Vagina (tissue), 2 donors: ENCODE data around the gene PDK2.

ENCODE experiments used
- CTCF ChIP-seq, 3 experiments: fragments of 450-650 bp in 2 of 3; fragments of 200-600 bp in 1 of 3; sonication (generic) in 1 of 3; IDR thresholded peaks; one replicate each; pipeline ENCODE4 v1.5.1; 2017 to 2019; ENCODE audit warnings: antibody characterized with exemption in 3 of 3, mild to moderate bottlenecking in 2 of 3, moderate library complexity in 2 of 3
- POLR2A ChIP-seq, 2 donors: fragments of 450-650 bp; IDR thresholded peaks; one replicate each; pipeline ENCODE4 v1.6.1; 2017; ENCODE audit warnings: antibody characterized with exemption in 2 of 2, mild to moderate bottlenecking in 2 of 2, moderate library complexity in 2 of 2
- POLR2AphosphoS5 ChIP-seq, 2 donors: sonication (generic); formaldehyde crosslinking; IDR thresholded peaks; one replicate each; pipeline ENCODE4 v1.9.0; 2017; ENCODE audit warnings: antibody characterized with exemption in 2 of 2, mild to moderate bottlenecking in 2 of 2, low read depth in 1 of 2; ENCODE audit not compliant: insufficient read depth in 1 of 2

GRCh38 chr17:50114401-50114800, 19.2 kb downstream of the PDK2 start:
- TF ChIP-seq CTCF (IDR thresholded peaks at IDR 0.05), result no peak
- no peak for TF ChIP-seq POLR2AphosphoS5 (IDR thresholded peaks at IDR 0.05; ENCODE audit: insufficient read depth in 1 of 2, low read depth in 1 of 2)
- TF ChIP-seq POLR2A (IDR thresholded peaks at IDR 0.05), result no peak
